Measurements from ENCODE around the gene PI4KA.

DNA sequence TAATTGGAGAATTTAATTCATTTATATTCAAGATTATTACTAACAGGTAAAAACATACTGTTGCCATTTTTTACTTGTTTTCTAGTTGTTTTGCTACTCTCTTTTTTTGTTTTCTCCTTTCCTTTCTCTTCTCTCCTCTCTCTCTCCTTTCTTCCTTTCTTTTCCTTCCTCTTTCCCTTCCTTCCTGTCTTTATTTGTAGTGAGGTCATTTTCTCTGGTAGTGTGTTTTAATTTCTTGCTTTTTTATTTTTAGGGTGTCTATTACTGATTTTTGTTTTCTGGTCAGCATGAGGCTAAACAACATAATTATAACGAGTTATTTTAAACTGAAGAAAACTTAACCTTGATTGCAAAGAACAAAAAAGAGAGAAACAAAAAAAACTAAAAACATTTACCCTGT is 197.1 kb downstream of the PI4KA start:
- TF ChIP-seq POLR2A (IDR thresholded peaks at IDR 0.05; ENCODE audit: low read depth, low read length) (no peak), POLR2AphosphoS5 (IDR thresholded peaks at IDR 0.05; ENCODE audit: low read depth, low read length) (no peak), TAF1 (IDR thresholded peaks at IDR 0.05; ENCODE audit: borderline replicate concordance, low read depth, low read length) (no peak)

Data from GM12892 (cell line).